ENCODE measurements around the gene OR2T1. TPM values are rescaled to one million over a fixed set of nuclear protein-coding genes. Genes with fewer than 3 reads are reported as not detected.
"Not testable (repeated sequence)": the region's sequence is repeated elsewhere in the genome, so short reads cannot be mapped to it uniquely, and the experiment has no call there.

Gene OR2T1
- total and polyA plus RNA-seq, 9 donors = not detected

DNA sequence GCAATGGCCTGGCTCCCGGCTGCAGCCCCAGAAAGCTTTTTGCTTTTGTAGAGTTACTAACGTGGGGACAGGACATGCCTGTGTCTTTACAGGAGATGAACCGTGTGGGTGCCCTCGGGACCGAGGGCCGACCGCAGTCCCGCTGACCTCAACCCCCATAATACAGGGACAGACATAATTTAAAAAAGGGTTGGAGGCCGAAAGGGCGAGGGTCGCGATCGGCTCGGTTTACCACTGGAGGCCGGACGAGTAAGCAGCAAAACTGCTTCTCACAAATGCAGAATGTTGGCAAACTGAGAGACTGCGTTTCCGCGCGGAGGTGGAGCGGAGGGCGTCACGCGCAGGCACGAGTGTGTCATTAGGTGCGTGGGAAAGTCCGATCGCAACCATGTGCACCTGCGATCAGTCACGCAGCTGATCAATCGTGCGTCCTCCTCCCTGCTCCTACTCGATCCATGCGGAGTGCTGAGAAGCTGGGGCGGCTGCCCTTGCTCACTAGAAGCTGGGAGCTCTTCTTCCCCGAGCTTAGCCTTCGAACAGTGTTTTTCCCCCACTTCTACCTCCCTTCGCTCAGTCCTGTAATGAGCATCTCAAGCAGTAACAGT, 31.1 kb downstream of the OR2T1 start:
- H3K36me3 ChIP-seq; DNase-seq; H3K4me1 ChIP-seq (ENCODE audit: insufficient read depth); intact Hi-C loops (cut with DNase I); H3K9me3 ChIP-seq; H3K4me3 ChIP-seq; H3K27me3 ChIP-seq; H3K27ac ChIP-seq: not testable (repeated sequence)
- WGBS, 3 donors = 90 to 92% (median 91%) methylated on average over 35 to 37 of the region's 38 CpGs

GRCh38 chr1:248434913-248435312, 32.1 kb downstream of the OR2T1 start:
- intact Hi-C loops (cut with DNase I); DNase-seq; H3K36me3 ChIP-seq; H3K27ac ChIP-seq; H3K4me1 ChIP-seq (ENCODE audit: insufficient read depth); H3K9me3 ChIP-seq; H3K4me3 ChIP-seq; H3K27me3 ChIP-seq: not testable (repeated sequence)
- WGBS, 3 donors = 68 to 86% (median 76%) methylated on average over 4 to 6 of the region's 6 CpGs

- intact Hi-C loops (cut with DNase I); H3K27ac ChIP-seq; H3K9me3 ChIP-seq; DNase-seq; H3K36me3 ChIP-seq; H3K27me3 ChIP-seq; H3K4me3 ChIP-seq; H3K4me1 ChIP-seq (ENCODE audit: insufficient read depth): not testable (repeated sequence)
- WGBS, 3 donors = 50 to 78% (median 56%) methylated on average over 3 of the region's 3 CpGs
Observed at GRCh38 chr1:248436303-248436702, 33.5 kb downstream of the OR2T1 start.

GRCh38 chr1:248438668-248439067, 35.8 kb downstream of the OR2T1 start:
- intact Hi-C loops (cut with DNase I); H3K36me3 ChIP-seq; DNase-seq; H3K4me3 ChIP-seq; H3K4me1 ChIP-seq (ENCODE audit: insufficient read depth); H3K27ac ChIP-seq; H3K9me3 ChIP-seq; H3K27me3 ChIP-seq: not testable (repeated sequence)
- 33 to 67% (median 46%) methylated on average over 1 of the region's 1 CpG for WGBS, 3 donors

- H3K4me3 ChIP-seq; H3K27ac ChIP-seq; DNase-seq; intact Hi-C loops (cut with DNase I); H3K27me3 ChIP-seq; H3K9me3 ChIP-seq; H3K4me1 ChIP-seq (ENCODE audit: insufficient read depth); H3K36me3 ChIP-seq: not testable (repeated sequence)
- WGBS, 3 donors = 58 to 66% (median 61%) methylated on average over 5 of the region's 5 CpGs
Observed at GRCh38 chr1:248439283-248439682, 36.4 kb downstream of the OR2T1 start.

- WGBS, 3 donors = 32 to 50% (median 44%) methylated on average over 1 of the region's 2 CpGs
- H3K27me3 ChIP-seq; H3K9me3 ChIP-seq; H3K4me3 ChIP-seq; H3K27ac ChIP-seq; H3K4me1 ChIP-seq (ENCODE audit: insufficient read depth); DNase-seq; H3K36me3 ChIP-seq: not testable (repeated sequence)
- intact Hi-C loops (cut with DNase I) = loop anchor here in 2 of 4 donors (10.0 kb wide), 1 partner anchor 202 kb away; the partner anchor contains the start of gene OR2T35 (in 2 of the 2)
Observed at GRCh38 chr1:248442500-248443277, 39.8 kb downstream of the OR2T1 start.

DNA sequence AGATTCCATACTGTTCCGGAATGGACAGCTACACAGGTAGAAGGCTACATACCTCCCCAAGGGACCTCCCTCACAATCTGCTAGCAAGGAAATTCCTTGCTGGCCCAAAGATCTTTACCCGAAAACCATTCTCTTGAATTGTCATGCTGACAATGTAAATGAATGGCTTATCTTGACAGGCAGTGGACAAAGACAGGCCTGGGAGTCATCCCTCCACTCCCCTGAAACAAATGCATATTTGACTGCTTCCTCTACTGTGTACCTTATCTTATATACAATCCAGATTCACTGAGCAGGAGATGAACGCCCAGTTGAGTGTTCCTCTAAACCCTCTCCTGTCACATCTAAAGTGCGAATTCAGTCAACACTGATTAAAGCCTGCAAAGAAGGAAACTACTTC, 41.8 kb downstream of the OR2T1 start:
- not testable (repeated sequence) for DNase-seq; H3K27ac ChIP-seq; H3K9me3 ChIP-seq; H3K36me3 ChIP-seq; H3K4me3 ChIP-seq; H3K27me3 ChIP-seq; H3K4me1 ChIP-seq (ENCODE audit: insufficient read depth)
- intact Hi-C loops (cut with DNase I) = loop anchor here in 2 of 4 donors (10.0 kb wide), 1 partner anchor 200 kb away; the partner anchor contains the start of gene OR2T35 (in 2 of the 2)
- WGBS, 3 donors = 73 to 82% (median 79%) methylated on average over 4 of the region's 4 CpGs

DNA sequence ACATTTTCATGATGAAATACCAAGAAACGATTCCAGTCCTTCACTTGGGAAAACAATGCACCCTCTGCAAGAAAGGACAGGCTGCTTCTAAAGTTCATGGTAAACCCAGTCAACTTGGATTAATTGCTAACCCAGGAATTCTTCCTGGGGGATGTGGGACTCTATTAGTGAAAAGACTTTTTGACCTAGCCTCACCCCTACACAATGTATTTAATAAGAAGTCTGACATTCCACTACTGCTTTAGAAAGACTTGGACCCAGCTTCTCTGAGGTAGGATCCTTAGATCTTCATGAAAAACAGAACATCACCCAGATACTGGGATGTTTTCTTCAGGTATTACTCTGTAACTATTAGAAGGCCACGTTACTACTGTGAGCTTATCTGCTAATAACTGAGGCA, 42.6 kb downstream of the OR2T1 start, which contains the start of gene OR2T2:
TSS of gene OR2T2 (plus strand) at position 239 of the 400 bp plus-strand sequence. CDS start 7,161 bp downstream, outside the sequence.
- 50 to 63% methylated on average over 1 to 2 of the region's 2 CpGs; no CpG with 5 or more reads in 1 of the 3 donors for WGBS, 3 donors
- not testable (repeated sequence) for DNase-seq; H3K27ac ChIP-seq; H3K4me1 ChIP-seq (ENCODE audit: insufficient read depth); H3K36me3 ChIP-seq; H3K9me3 ChIP-seq; H3K27me3 ChIP-seq; H3K4me3 ChIP-seq
- intact Hi-C loops (cut with DNase I) = loop anchor here in 2 of 4 donors (10.0 kb wide), 1 partner anchor 199 kb away; the partner anchor contains the start of gene OR2T35 (in 2 of the 2)

DNA sequence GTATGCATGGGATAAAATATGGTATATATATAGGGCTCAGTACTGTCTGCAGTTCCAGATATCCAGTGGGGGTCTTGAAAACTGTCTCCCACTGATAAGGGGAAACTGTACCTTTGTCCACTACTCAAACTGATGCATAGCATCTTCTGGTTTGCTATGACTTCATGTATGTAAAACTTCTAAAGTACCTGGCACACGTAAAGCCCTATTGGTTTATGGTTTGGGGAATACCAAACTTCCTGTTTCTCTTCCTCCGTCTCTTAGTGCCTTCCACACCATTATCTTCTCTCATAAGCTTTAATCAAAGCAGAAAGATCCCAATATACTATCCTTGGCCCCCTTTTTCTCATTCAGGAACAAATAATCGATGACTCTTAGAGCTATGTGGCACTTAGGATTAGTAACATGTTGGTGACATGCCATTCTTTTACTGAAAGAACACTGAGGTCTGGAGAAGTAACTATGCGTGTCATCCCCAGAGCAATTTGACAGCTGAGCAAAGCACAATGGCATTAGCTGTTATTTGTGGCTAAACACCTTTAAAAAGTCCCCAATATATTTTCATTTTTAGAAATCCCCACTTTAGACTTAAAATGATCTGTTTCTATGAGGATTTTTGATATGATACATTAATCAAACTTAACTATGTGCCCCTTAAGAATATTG, 45.7 kb downstream of the OR2T1 start:
- not testable (repeated sequence) for H3K36me3 ChIP-seq; H3K9me3 ChIP-seq; H3K4me3 ChIP-seq; H3K27me3 ChIP-seq; DNase-seq; H3K4me1 ChIP-seq (ENCODE audit: insufficient read depth); H3K27ac ChIP-seq
- WGBS, 3 donors = no CpG with 5 or more reads among the region's 4 CpGs
- intact Hi-C loops (cut with DNase I) = loop anchor here in 2 of 4 donors (10.0 kb wide), 1 partner anchor 196 kb away; the partner anchor contains the start of gene OR2T35 (in 2 of the 2)

DNA sequence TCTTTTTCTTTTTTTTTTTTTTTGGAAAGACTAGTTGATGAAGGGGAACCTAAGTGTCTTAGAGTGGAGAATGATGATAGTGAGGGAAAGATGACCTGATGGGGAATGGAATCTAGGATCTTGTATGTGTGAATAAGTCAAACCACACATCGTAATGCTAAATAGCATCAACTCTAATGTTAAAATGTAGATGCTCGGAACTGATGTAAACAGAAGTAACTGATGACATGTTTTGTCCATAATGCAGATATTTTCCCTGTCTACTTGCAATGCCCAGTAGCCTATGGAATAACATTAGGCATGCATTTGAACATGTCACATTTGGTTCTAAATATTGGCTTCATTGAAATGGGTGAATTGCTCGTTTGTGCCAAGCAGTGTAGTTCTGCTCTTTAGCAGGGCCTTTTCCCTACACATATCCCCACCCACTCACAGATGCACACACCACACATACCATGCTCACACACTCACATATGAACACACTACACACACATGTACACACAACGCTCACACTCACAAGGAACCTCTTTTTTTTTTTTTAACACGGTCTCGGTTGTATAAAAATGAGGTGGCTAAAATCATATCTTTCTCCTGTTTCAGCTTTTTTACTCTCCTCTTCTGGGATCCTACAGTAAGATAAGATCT, 47.1 kb downstream of the OR2T1 start:
- not testable (repeated sequence) for H3K4me3 ChIP-seq; H3K36me3 ChIP-seq; DNase-seq; H3K9me3 ChIP-seq; H3K27me3 ChIP-seq; H3K27ac ChIP-seq; H3K4me1 ChIP-seq (ENCODE audit: insufficient read depth)
- intact Hi-C loops (cut with DNase I) = loop anchor here in 2 of 4 donors (10.0 kb wide), 1 partner anchor 195 kb away; the partner anchor contains the start of gene OR2T35 (in 2 of the 2)
- 73 to 83% (median 78%) methylated on average over 5 of the region's 6 CpGs for WGBS, 3 donors

All from ovary (tissue), 9 donors.